ENCODE data around the gene ARAP3. TPM values are rescaled to one million over a fixed set of nuclear protein-coding genes. Genes with fewer than 3 reads are reported as not detected.

Gene ARAP3
- total RNA-seq, 1 donor from 2014 or later, result 17.4 TPM

DNA sequence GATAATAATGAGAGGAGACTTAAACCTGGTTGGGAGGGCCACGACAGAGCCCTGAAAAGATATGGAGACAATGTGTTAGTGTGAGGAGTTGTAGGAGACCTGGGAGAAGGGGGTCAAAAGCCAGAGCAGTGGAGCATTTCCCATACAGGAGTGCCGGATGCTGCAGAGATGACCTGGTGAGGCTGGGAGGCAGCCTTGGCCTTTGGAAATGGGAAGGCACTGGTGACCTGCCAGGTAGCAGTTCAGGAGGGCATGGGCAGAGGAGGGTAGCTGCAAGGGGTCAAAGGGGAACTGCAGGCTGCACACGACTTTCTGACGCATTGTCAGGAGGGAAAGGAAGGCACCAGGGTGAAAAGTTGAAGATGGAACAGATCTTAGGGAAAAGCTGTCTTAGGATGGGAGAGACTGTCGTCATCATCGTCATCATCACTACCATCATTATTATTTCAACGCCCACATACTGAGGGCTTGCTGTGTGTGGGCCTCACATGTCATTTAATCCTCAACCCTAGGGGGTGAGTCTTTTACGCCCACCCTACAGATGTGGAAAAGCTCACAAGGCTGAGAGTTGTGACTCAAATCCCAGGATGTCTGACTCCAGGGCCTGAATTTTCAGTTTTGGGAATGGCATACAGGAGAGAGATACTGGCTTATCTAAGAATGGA lies 13.3 kb downstream of the ARAP3 start:
- Mint-ChIP-seq H3K27ac (ENCODE audit: unreplicated experiment) (no peak overlapping the region), H3K27me3 (ENCODE audit: low read depth, unreplicated experiment) (no peaks in the 10 kb centered on the region), H3K4me3 (ENCODE audit: unreplicated experiment) (no peak overlapping the region), H3K36me3 (ENCODE audit: low read depth, unreplicated experiment) (peaks cover 14% of the 10 kb centered on the region), H3K4me1 (ENCODE audit: low read depth, unreplicated experiment) (peaks cover 11% of the 10 kb centered on the region), H3K9me3 (ENCODE audit: unreplicated experiment) (no peaks in the 10 kb centered on the region)
- H3K27me3 ChIP-seq (ENCODE audit: insufficient read depth, low read length), result no peaks in the 10 kb centered on the region
- H3K27ac ChIP-seq (ENCODE audit: low read depth, low read length), result peak overlapping the region; percentile 59
- TF ChIP-seq, protein P1, sequence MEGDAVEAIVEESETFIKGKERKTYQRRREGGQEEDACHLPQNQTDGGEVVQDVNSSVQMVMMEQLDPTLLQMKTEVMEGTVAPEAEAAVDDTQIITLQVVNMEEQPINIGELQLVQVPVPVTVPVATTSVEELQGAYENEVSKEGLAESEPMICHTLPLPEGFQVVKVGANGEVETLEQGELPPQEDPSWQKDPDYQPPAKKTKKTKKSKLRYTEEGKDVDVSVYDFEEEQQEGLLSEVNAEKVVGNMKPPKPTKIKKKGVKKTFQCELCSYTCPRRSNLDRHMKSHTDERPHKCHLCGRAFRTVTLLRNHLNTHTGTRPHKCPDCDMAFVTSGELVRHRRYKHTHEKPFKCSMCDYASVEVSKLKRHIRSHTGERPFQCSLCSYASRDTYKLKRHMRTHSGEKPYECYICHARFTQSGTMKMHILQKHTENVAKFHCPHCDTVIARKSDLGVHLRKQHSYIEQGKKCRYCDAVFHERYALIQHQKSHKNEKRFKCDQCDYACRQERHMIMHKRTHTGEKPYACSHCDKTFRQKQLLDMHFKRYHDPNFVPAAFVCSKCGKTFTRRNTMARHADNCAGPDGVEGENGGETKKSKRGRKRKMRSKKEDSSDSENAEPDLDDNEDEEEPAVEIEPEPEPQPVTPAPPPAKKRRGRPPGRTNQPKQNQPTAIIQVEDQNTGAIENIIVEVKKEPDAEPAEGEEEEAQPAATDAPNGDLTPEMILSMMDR (IDR thresholded peaks at IDR 0.05; ENCODE audit: insufficient read depth, low read depth, low read length), result no peak
- no peak for TF ChIP-seq EZH2 (IDR thresholded peaks at IDR 0.05; ENCODE audit: insufficient read depth, low read length)
- H3K79me2 ChIP-seq (ENCODE audit: insufficient read depth, low read length), result no peaks in the 10 kb centered on the region
- peak overlapping the region; percentile 2 for H3K4me2 ChIP-seq (ENCODE audit: low read length)
- H3K4me3 ChIP-seq (ENCODE audit: insufficient read depth, low read depth, low read length), result no peak overlapping the region
- DNase-seq (ENCODE audit: low read depth) (peak; percentile 29), FAIRE-seq (no peak)
- peak overlapping the region; percentile 56 for H3K9ac ChIP-seq (ENCODE audit: low read length)
- H2AFZ ChIP-seq (ENCODE audit: low read depth, low read length), result no peak overlapping the region
- H3K36me3 ChIP-seq (ENCODE audit: insufficient read depth, low read length), result peaks cover 9% of the 10 kb centered on the region
- H4K20me1 ChIP-seq (ENCODE audit: insufficient read depth, low read length), result no peaks in the 10 kb centered on the region
- H3K9me3 ChIP-seq (ENCODE audit: insufficient read depth, low read depth, low read length), result no peaks in the 10 kb centered on the region
- H3K4me1 ChIP-seq (ENCODE audit: insufficient read depth, low read length), result peaks cover 11% of the 10 kb centered on the region

DNA sequence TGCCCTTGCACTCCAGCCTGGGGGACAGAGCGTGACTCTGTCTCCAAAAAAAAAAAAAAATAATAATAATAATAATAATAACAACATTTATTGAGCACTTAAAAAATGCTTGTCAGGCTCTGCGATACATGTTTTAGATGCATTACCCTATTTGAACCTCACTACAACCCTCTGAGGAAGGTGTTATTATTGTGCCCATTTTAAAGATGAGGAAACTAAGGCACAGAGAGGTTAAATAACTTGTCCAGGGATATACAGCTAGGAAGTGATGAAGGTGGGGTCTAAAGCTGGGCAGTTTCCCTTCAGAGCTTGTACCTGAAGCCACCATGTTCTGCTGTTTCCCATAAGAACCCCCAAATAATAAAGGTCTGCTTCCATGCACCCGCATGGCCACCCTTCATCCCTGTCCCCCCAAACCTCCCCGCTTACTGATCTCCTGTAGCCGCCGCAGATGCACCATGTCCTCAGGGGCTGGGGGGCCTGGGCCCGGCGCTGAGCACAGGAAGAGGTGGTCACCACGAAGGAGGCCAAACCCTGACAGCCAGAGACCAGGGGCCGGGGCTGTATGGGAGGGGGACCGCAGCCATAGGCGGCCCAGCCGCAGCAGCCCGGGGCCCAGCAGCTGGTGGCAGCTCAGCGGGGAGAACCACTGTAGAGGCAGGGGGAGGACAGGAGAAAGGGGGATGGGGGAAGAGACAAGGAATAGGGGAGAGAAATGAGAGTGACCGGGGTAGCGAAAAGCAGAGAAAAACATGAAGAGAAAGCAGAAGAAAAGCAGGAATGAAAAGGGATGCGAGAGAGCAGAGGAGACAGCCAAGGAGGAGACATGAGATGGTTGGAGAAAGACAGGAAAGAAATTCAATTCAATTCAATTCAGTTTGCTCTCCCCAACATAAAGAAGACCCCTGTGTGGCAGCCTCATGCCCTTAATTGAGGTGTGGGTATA lies 15.8 kb downstream of the ARAP3 start:
- Histone ChIP-seq H4K20me1 (ENCODE audit: insufficient read depth, low read length) (no peaks in the 10 kb centered on the region), H3K79me2 (ENCODE audit: insufficient read depth, low read length) (no peaks in the 10 kb centered on the region), H3K27me3 (ENCODE audit: insufficient read depth, low read length) (no peaks in the 10 kb centered on the region), H3K9me3 (ENCODE audit: insufficient read depth, low read depth, low read length) (no peaks in the 10 kb centered on the region), H3K27ac (ENCODE audit: low read depth, low read length) (no peak overlapping the region), H3K36me3 (ENCODE audit: insufficient read depth, low read length) (peaks cover 12% of the 10 kb centered on the region), H3K9ac (ENCODE audit: low read length) (no peak overlapping the region), H3K4me2 (ENCODE audit: low read length) (no peak overlapping the region), H2AFZ (ENCODE audit: low read depth, low read length) (no peak overlapping the region), H3K4me3 (ENCODE audit: insufficient read depth, low read depth, low read length) (no peak overlapping the region), H3K4me1 (ENCODE audit: insufficient read depth, low read length) (peaks cover 11% of the 10 kb centered on the region)
- Mint-ChIP-seq H3K36me3 (ENCODE audit: low read depth, unreplicated experiment) (peaks cover 20% of the 10 kb centered on the region), H3K9me3 (ENCODE audit: unreplicated experiment) (no peaks in the 10 kb centered on the region), H3K4me1 (ENCODE audit: low read depth, unreplicated experiment) (peaks cover 11% of the 10 kb centered on the region), H3K27ac (ENCODE audit: unreplicated experiment) (no peak overlapping the region), H3K4me3 (ENCODE audit: unreplicated experiment) (no peak overlapping the region), H3K27me3 (ENCODE audit: low read depth, unreplicated experiment) (no peaks in the 10 kb centered on the region)
- DNase-seq (ENCODE audit: low read depth), result no peak
- TF ChIP-seq, protein P1 (IDR thresholded peaks at IDR 0.05; ENCODE audit: insufficient read depth, low read depth, low read length), result no peak
- no peak for TF ChIP-seq EZH2 (IDR thresholded peaks at IDR 0.05; ENCODE audit: insufficient read depth, low read length)
- no peak for FAIRE-seq
